ENCODE results near the gene CRISP3. TPM values are rescaled to one million over a fixed set of nuclear protein-coding genes. Genes with fewer than 3 reads are reported as not detected.

CRISP3 gene
- total and polyA plus RNA-seq, 9 of the 15 experiments (the other 6 are each of a cell fraction or from before 2014, with no cell fraction given), result 0.21 to 2.0 (median 0.58) TPM

DNA sequence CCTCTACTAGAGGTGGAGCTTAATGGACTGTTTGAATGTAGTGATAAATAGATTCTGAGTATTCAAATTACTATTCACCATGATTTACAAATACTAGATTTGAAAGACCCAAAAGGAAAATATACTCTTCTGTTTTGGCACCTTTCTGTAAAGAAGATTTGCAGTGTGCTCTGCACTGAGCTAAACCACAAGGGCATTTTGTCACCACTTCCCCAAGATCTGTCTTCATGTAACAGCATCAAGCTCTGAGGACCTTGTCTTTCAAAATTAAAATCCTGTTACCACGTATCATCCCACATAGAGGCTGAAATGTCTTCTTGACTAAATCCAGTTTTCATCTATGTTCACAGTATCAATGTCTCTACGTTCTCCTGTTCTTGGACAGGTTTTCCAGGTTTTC, 46.2 kb upstream of the CRISP3 start:
- Histone ChIP-seq H3K4me1 (replicated peaks in 1 of 2; ENCODE audit: control insufficient read depth in 2 of 2, insufficient read depth in 2 of 2, low read length in 2 of 2) (no peaks in the 10 kb centered on the region), H3K9me3 (replicated peaks; ENCODE audit: control insufficient read depth, insufficient read depth, low read depth, low read length) (peaks cover 4% of the 10 kb centered on the region), H3K27me3 (ENCODE audit: control insufficient read depth in 2 of 2, insufficient read depth in 2 of 2, low read length in 2 of 2) (no peaks in the 10 kb centered on the region), H4K20me1 (replicated peaks; ENCODE audit: control insufficient read depth, insufficient read depth, low read length) (no peaks in the 10 kb centered on the region), H3K79me2 (ENCODE audit: control insufficient read depth, insufficient read depth, low read length) (no peaks in the 10 kb centered on the region), H3K9me1 (ENCODE audit: control insufficient read depth, insufficient read depth, low read length) (no peaks in the 10 kb centered on the region), H3K36me3 (ENCODE audit: control insufficient read depth, insufficient read depth, low read length) (no peaks in the 10 kb centered on the region), H3K27ac (ENCODE audit: extremely low read depth, low read depth, low read length) (no peak overlapping the region), H3K9ac (ENCODE audit: insufficient read depth in 1 of 2, low read depth in 2 of 2, low read length in 2 of 2) (no peak overlapping the region), H2AFZ (ENCODE audit: low read depth, low read length) (peak overlapping the region; percentile 36; the same call in 1 of the 2 replicates), H3K4me3 (no peak overlapping the region), H3K4me2 (ENCODE audit: insufficient read depth, low read length) (no peak overlapping the region)
- in situ Hi-C loops (cut with MboI) (no loop called here), intact Hi-C loops (cut with micrococcal nuclease) (no loop called here)
- 56% methylated on average over 2 of the region's 2 CpGs for WGBS (ENCODE audit: insufficient coverage, low coverage, missing lambda C conversion rate)
- ChIA-PET POLR2A (interaction anchor here (0.7 to 1.3 kb wide), 3 partner anchors 15 to 155 kb away, joined by 3 to 4 read pairs (median 3); no protein-coding TSS in a partner anchor), CTCF (ENCODE audit: low intra/inter-chr PET ratio) (no interaction called here)
- FAIRE-seq (no peak), DNase-seq (ENCODE audit: extremely low read depth in 1 of 4, low spot score in 3 of 4) (no peak), ATAC-seq (0 out of 3 replicates have a peak, but pooled peaks have one; percentile 31)
- TF ChIP-seq TAF15 (IDR thresholded peaks at IDR 0.05; ENCODE audit: low read depth, low read length) (no peak), NCOA6 (IDR thresholded peaks at IDR 0.05) (no peak)
- BruUV-seq (replicated peaks), result no TSS peak

DNA sequence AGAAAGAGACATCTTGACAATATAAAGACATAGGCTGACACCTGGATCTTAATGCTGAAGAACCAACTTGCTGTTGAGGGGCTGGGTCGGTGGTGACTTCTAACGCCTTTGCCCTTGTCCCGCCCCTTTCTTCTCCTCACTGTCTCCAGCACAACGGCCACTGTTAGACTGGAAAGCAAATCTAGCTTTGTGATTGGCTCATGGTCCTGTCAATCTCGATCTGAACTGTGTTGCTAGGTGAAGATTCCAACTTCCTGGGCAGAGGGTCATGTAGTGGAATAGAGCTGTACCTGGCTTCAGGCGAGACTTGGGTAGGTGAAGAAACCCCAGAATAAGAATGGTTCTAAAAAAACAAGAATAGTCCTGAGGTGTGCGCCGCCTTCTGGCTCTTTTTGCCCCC, 43.0 kb upstream of the CRISP3 start, which contains the start of gene PGK2:
Gene PGK2, minus strand, starts transcription at position 110 of the 400 bp plus-strand sequence. Its CDS starts 98 bp downstream, at position 12.
- BruUV-seq (replicated peaks), result no TSS peak
- peak; percentile 50 to 67 (median 54) for DNase-seq (ENCODE audit: extremely low read depth in 1 of 4, low spot score in 3 of 4)
- no peak for FAIRE-seq
- peak; percentile 30; the same call in 2 of the 3 replicates for ATAC-seq
- peaks cover 7 to 11% of the 10 kb centered on the region in 2 experiments; a peak in 4 of 5 replicates for H3K4me1 ChIP-seq (replicated peaks in 1 of 2; ENCODE audit: control insufficient read depth in 2 of 2, insufficient read depth in 2 of 2, low read length in 2 of 2)
- H4K20me1 ChIP-seq (replicated peaks; ENCODE audit: control insufficient read depth, insufficient read depth, low read length), result no peaks in the 10 kb centered on the region
- peaks cover 4% of the 10 kb centered on the region for H3K9me3 ChIP-seq (replicated peaks; ENCODE audit: control insufficient read depth, insufficient read depth, low read depth, low read length)
- ChIA-PET CTCF (ENCODE audit: low intra/inter-chr PET ratio) (no interaction called here), POLR2A (interaction anchor here (0.8 kb wide), 1 partner anchor 24 kb away, joined by 3 read pairs; no protein-coding TSS in a partner anchor)
- intact Hi-C loops (cut with micrococcal nuclease) (no loop called here), in situ Hi-C loops (cut with MboI) (no loop called here)
- H3K27me3 ChIP-seq (ENCODE audit: control insufficient read depth in 2 of 2, insufficient read depth in 2 of 2, low read length in 2 of 2), result no peaks in the 10 kb centered on the region
- H3K9ac ChIP-seq (ENCODE audit: insufficient read depth in 1 of 2, low read depth in 2 of 2, low read length in 2 of 2), result no peak within 1 kb of the TSS
- H3K4me2 ChIP-seq (ENCODE audit: insufficient read depth, low read length), result no peak within 1 kb of the TSS
- no peaks in the 10 kb centered on the region for H3K79me2 ChIP-seq (ENCODE audit: control insufficient read depth, insufficient read depth, low read length)
- WGBS (ENCODE audit: insufficient coverage, low coverage, missing lambda C conversion rate), result 63% methylated on average over 8 of the region's 8 CpGs
- no peaks in the 10 kb centered on the region for H3K36me3 ChIP-seq (ENCODE audit: control insufficient read depth, insufficient read depth, low read length)
- no peak within 1 kb of the TSS for H3K4me3 ChIP-seq
- H2AFZ ChIP-seq (ENCODE audit: low read depth, low read length), result peak within 1 kb of the TSS; percentile 11; the same call in 1 of the 2 replicates
- H3K27ac ChIP-seq (ENCODE audit: extremely low read depth, low read depth, low read length), result no peak within 1 kb of the TSS
- no peaks in the 10 kb centered on the region for H3K9me1 ChIP-seq (ENCODE audit: control insufficient read depth, insufficient read depth, low read length)
- TF ChIP-seq, protein P1, sequence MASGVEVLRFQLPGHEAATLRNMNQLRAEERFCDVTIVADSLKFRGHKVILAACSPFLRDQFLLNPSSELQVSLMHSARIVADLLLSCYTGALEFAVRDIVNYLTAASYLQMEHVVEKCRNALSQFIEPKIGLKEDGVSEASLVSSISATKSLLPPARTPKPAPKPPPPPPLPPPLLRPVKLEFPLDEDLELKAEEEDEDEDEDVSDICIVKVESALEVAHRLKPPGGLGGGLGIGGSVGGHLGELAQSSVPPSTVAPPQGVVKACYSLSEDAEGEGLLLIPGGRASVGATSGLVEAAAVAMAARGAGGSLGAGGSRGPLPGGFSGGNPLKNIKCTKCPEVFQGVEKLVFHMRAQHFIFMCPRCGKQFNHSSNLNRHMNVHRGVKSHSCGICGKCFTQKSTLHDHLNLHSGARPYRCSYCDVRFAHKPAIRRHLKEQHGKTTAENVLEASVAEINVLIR (CRISPR knock-in tag; IDR thresholded peaks at IDR 0.05), result no peak
- TF ChIP-seq RFX1 (IDR thresholded peaks at IDR 0.05) (peak; percentile 70), ZNF696 (CRISPR knock-in tag; conservative IDR thresholded peaks at IDR 0.05) (no peak), SP2 (IDR thresholded peaks at IDR 0.05; ENCODE audit: extremely low read depth, low read depth, low read length, poor library complexity, severe bottlenecking) (peak; percentile 14)
- TF ChIP-seq, protein P2, sequence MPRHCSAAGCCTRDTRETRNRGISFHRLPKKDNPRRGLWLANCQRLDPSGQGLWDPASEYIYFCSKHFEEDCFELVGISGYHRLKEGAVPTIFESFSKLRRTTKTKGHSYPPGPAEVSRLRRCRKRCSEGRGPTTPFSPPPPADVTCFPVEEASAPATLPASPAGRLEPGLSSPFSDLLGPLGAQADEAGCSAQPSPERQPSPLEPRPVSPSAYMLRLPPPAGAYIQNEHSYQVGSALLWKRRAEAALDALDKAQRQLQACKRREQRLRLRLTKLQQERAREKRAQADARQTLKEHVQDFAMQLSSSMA (CRISPR knock-in tag; IDR thresholded peaks at IDR 0.05), result no peak
- TF ChIP-seq, protein P3, sequence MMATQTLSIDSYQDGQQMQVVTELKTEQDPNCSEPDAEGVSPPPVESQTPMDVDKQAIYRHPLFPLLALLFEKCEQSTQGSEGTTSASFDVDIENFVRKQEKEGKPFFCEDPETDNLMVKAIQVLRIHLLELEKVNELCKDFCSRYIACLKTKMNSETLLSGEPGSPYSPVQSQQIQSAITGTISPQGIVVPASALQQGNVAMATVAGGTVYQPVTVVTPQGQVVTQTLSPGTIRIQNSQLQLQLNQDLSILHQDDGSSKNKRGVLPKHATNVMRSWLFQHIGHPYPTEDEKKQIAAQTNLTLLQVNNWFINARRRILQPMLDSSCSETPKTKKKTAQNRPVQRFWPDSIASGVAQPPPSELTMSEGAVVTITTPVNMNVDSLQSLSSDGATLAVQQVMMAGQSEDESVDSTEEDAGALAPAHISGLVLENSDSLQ (IDR thresholded peaks at IDR 0.05), result peak; percentile 97
- TF ChIP-seq, protein P4, sequence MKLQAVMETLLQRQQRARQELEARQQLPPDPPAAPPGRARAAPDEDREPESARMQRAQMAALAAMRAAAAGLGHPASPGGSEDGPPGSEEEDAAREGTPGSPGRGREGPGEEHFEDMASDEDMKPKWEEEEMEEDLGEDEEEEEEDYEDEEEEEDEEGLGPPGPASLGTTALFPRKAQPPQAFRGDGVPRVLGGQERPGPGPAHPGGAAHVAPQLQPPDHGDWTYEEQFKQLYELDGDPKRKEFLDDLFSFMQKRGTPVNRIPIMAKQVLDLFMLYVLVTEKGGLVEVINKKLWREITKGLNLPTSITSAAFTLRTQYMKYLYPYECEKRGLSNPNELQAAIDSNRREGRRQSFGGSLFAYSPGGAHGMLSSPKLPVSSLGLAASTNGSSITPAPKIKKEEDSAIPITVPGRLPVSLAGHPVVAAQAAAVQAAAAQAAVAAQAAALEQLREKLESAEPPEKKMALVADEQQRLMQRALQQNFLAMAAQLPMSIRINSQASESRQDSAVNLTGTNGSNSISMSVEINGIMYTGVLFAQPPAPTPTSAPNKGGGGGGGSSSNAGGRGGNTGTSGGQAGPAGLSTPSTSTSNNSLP (IDR thresholded peaks at IDR 0.05; ENCODE audit: borderline replicate concordance, low read depth, low read length), result no peak

All from K562 (cell line).